H1 (cell line): ENCODE results near the gene LILRB1. TPM values are rescaled to one million over a fixed set of nuclear protein-coding genes. Genes with fewer than 3 reads are reported as not detected.

Source experiments
- CTCF ChIA-PET: fragments of 300-600 bp; sonication (Branson Sonifier 250); formaldehyde crosslinking; loops from one replicate; lab custom pipeline; 2021; ENCODE audit not compliant: partially characterized antibody; lab: Charles Lee
- POLR2A ChIA-PET: fragments of 300-600 bp; sonication (Branson Sonifier 250); formaldehyde crosslinking; loops from one replicate; lab custom pipeline; 2021; ENCODE audit warnings: inconsistent platforms; ENCODE audit not compliant: partially characterized antibody; lab: Charles Lee
- DNase-seq, 2 experiments: peaks; one replicate each; pipeline versions ENCODE4 v3.0.0 to v3.0.0-alpha.2; 2010 to 2022; ENCODE audit warnings: low spot score in 2 of 2, low read depth in 1 of 2, mixed read lengths in 1 of 2
- FAIRE-seq: peaks from 2 replicates; lab custom pipeline; 2011; peaks lifted over from hg19 to GRCh38; lab: Jason Lieb, UNC
- H2AFZ ChIP-seq: 2 replicates; pipeline ENCODE4 v1.8.1; 2012; ENCODE audit warnings: low read length, inconsistent platforms
- H2AK5ac ChIP-seq: 2 replicates; pipeline ENCODE4 v1.6.1; 2013; ENCODE audit warnings: low read depth, low read length
- H2BK120ac ChIP-seq: replicated peaks from 2 replicates; pipeline ENCODE3; 2013; ENCODE audit warnings: low read depth, low read length, inconsistent platforms
- H2BK12ac ChIP-seq: 2 replicates; pipeline ENCODE4 v1.6.1; 2013; ENCODE audit warnings: low read depth, low read length
- H2BK15ac ChIP-seq: 2 replicates; pipeline ENCODE4 v1.6.1; 2013; ENCODE audit warnings: low read length
- H2BK20ac ChIP-seq: 2 replicates; pipeline ENCODE4 v1.6.1; 2013; ENCODE audit warnings: low read length
- H2BK5ac ChIP-seq: 2 replicates; pipeline ENCODE4 v1.6.1; 2013; ENCODE audit warnings: low read depth, low read length
- H3K14ac ChIP-seq: 2 replicates; pipeline ENCODE4 v1.6.1; 2013; ENCODE audit warnings: inconsistent platforms; ENCODE audit not compliant: insufficient read length
- H3K18ac ChIP-seq: 2 replicates; pipeline ENCODE4 v1.6.1; 2013; ENCODE audit warnings: low read length; ENCODE audit errors: extremely low read depth
- H3K23ac ChIP-seq: 2 replicates; pipeline ENCODE4 v1.6.1; 2013; ENCODE audit warnings: inconsistent platforms; ENCODE audit not compliant: insufficient read length
- H3K23me2 ChIP-seq: 2 replicates; pipeline ENCODE4 v1.6.1; 2013; ENCODE audit warnings: low read depth, low read length
- H3K27ac ChIP-seq: 2 replicates; pipeline ENCODE4 v1.6.1; 2011; ENCODE audit warnings: low read depth, low read length, inconsistent platforms
- H3K27me3 ChIP-seq, 4 experiments: replicated peaks in 1 of 4; 1 replicate in 1 of 4; 2 replicates in 3 of 4; pipeline versions ENCODE4 v1.6.1 to v1.8.1; 2011 to 2013; ENCODE audit warnings: low read length in 3 of 4, mild to moderate bottlenecking in 3 of 4, inconsistent platforms in 2 of 4, mixed read lengths in 2 of 4, moderate library complexity in 1 of 4; ENCODE audit not compliant: control insufficient read depth in 3 of 4, insufficient read depth in 3 of 4; ENCODE audit errors: extremely low read depth in 1 of 4
- H3K36me3 ChIP-seq, 4 experiments: 2 replicates each; pipeline versions ENCODE4 v1.6.1 to v1.8.1; 2011 to 2013; ENCODE audit warnings: mild to moderate bottlenecking in 4 of 4, low read length in 3 of 4, moderate library complexity in 2 of 4, control low read depth in 1 of 4, inconsistent platforms in 1 of 4; ENCODE audit not compliant: insufficient read depth in 4 of 4, control insufficient read depth in 2 of 4
- H3K4ac ChIP-seq: replicated peaks from 2 replicates; pipeline ENCODE3; 2013; ENCODE audit warnings: low read length, low read depth, mixed read lengths, inconsistent platforms; ENCODE audit not compliant: insufficient read length
- H3K4me1 ChIP-seq, 4 experiments: replicated peaks in 1 of 4; 1 replicate in 1 of 4; 2 replicates in 3 of 4; pipeline versions ENCODE4 v1.6.1 to v1.8.1; 2011 to 2013; ENCODE audit warnings: low read length in 3 of 4, inconsistent platforms in 2 of 4, mixed read lengths in 1 of 4; ENCODE audit not compliant: insufficient read depth in 4 of 4, control insufficient read depth in 3 of 4
- H3K4me2 ChIP-seq, 2 experiments: 2 replicates each; pipeline versions ENCODE4 v1.6.1 to v1.8.1; 2011 to 2013; ENCODE audit warnings: low read depth in 2 of 2, low read length in 2 of 2, control low read depth in 1 of 2, inconsistent platforms in 1 of 2, mild to moderate bottlenecking in 1 of 2; ENCODE audit not compliant: insufficient read depth in 1 of 2
- H3K4me3 ChIP-seq, 4 experiments: fragments of 200-600, 300-600 bp in 1 of 4; sonication (generic), shearing (Covaris generic), sonication (Bioruptor Twin) in 1 of 4; 2 replicates each; pipeline versions ENCODE4 v1.5.1 to v1.8.1; 2011 to 2016; ENCODE audit warnings: low read length in 4 of 4, low read depth in 3 of 4, control low read depth in 2 of 4, inconsistent platforms in 2 of 4, mild to moderate bottlenecking in 2 of 4, mixed read lengths in 1 of 4, moderate library complexity in 1 of 4; ENCODE audit not compliant: insufficient read depth in 2 of 4; ENCODE audit errors: extremely low read depth in 1 of 4
- H3K56ac ChIP-seq: replicated peaks from 2 replicates; pipeline ENCODE3; 2013; ENCODE audit warnings: low read depth, mild to moderate bottlenecking, mixed read lengths, low read length, inconsistent platforms; ENCODE audit not compliant: insufficient read length
- H3K79me1 ChIP-seq: 2 replicates; pipeline ENCODE4 v1.6.1; 2013; ENCODE audit warnings: low read depth, low read length, control low read depth
- H3K79me2 ChIP-seq, 2 experiments: 2 replicates each; pipeline versions ENCODE4 v1.6.1 to v1.8.1; 2012 to 2013; ENCODE audit warnings: low read length in 2 of 2, mild to moderate bottlenecking in 2 of 2, inconsistent platforms in 1 of 2; ENCODE audit not compliant: insufficient read depth in 2 of 2, control insufficient read depth in 1 of 2
- H3K9ac ChIP-seq, 4 experiments: replicated peaks in 1 of 4; 1 replicate in 1 of 4; 2 replicates in 3 of 4; pipeline versions ENCODE4 v1.6.1 to v1.8.1; 2011 to 2013; ENCODE audit warnings: low read depth in 3 of 4, low read length in 3 of 4, control low read depth in 2 of 4, mild to moderate bottlenecking in 2 of 4, moderate library complexity in 2 of 4, inconsistent platforms in 1 of 4; ENCODE audit errors: extremely low read depth in 1 of 4
- H3K9me3 ChIP-seq, 2 experiments: 2 replicates each; pipeline versions ENCODE4 v1.6.1 to v1.8.1; 2012 to 2013; ENCODE audit warnings: mild to moderate bottlenecking in 2 of 2, moderate library complexity in 2 of 2, control low read depth in 1 of 2, inconsistent platforms in 1 of 2, low read depth in 1 of 2, low read length in 1 of 2, mixed read lengths in 1 of 2; ENCODE audit not compliant: insufficient read depth in 2 of 2
- H4K20me1 ChIP-seq, 2 experiments: replicated peaks in 1 of 2; 2 replicates each; pipeline versions ENCODE3 to v1.8.1; 2011 to 2013; ENCODE audit warnings: inconsistent platforms in 2 of 2, low read length in 2 of 2, mild to moderate bottlenecking in 1 of 2; ENCODE audit not compliant: insufficient read depth in 2 of 2, control insufficient read depth in 1 of 2
- H4K5ac ChIP-seq: 2 replicates; pipeline ENCODE4 v1.6.1; 2013; ENCODE audit warnings: low read length, low read depth, mixed read lengths, inconsistent platforms; ENCODE audit not compliant: insufficient read length
- H4K8ac ChIP-seq: 2 replicates; pipeline ENCODE4 v1.8.0; 2013; ENCODE audit warnings: mild to moderate bottlenecking, moderate library complexity, low read length, inconsistent platforms; ENCODE audit not compliant: insufficient read depth; ENCODE audit errors: extremely low read depth
- H4K91ac ChIP-seq: replicated peaks from 2 replicates; pipeline ENCODE3; 2013; ENCODE audit warnings: low read length, mixed read lengths, inconsistent platforms; ENCODE audit not compliant: insufficient read length
- CBX5 ChIP-seq: fragments of 300-800, 300-1000 bp; sonication (generic); IDR thresholded peaks from 2 replicates; pipeline ENCODE4 v1.7.1; 2016; ENCODE audit warnings: antibody characterized with exemption, low read length, low read depth
- EGR1 ChIP-seq: IDR thresholded peaks from 2 replicates; pipeline ENCODE4 v1.6.1; 2011; ENCODE audit warnings: low read depth, low read length, borderline replicate concordance
- GABPA ChIP-seq: IDR thresholded peaks from 2 replicates; pipeline ENCODE4 v1.6.1; 2011; ENCODE audit warnings: mild to moderate bottlenecking, low read length, moderate library complexity, borderline replicate concordance; ENCODE audit not compliant: insufficient read depth
- HDAC2 ChIP-seq, 2 experiments: fragments of 300-600 bp in 1 of 2; sonication (generic) in 1 of 2; IDR thresholded peaks; 2 replicates each; pipeline ENCODE4 v1.6.1; 2011 to 2012; ENCODE audit warnings: low read depth in 2 of 2, low read length in 2 of 2, mild to moderate bottlenecking in 2 of 2, moderate library complexity in 2 of 2, borderline replicate concordance in 1 of 2, inconsistent platforms in 1 of 2
- HDAC6 ChIP-seq: IDR thresholded peaks from one replicate; pipeline ENCODE4 v1.7.1; 2012; ENCODE audit warnings: low read depth, mild to moderate bottlenecking, inconsistent platforms, low read length, moderate library complexity
- RXRA ChIP-seq: IDR thresholded peaks from 2 replicates; pipeline ENCODE4 v1.6.1; 2011; ENCODE audit warnings: low read depth, mild to moderate bottlenecking, low read length, moderate library complexity; ENCODE audit not compliant: insufficient read depth
- SIN3A ChIP-seq, 2 experiments: IDR thresholded peaks in 1 of 2; conservative IDR thresholded peaks in 1 of 2; 2 replicates each; pipeline ENCODE4 v1.6.1; 2011 to 2012; ENCODE audit warnings: low read length in 2 of 2, improper control_type of control experiment in 1 of 2, low read depth in 1 of 2, mild to moderate bottlenecking in 1 of 2
- SP4 ChIP-seq: IDR thresholded peaks from 2 replicates; pipeline ENCODE4 v1.6.1; 2012; ENCODE audit warnings: low read length, inconsistent platforms
- TCF12 ChIP-seq: IDR thresholded peaks from 2 replicates; pipeline ENCODE4 v1.6.1; 2011; ENCODE audit warnings: low read depth, mild to moderate bottlenecking, low read length
- YY1 ChIP-seq: IDR thresholded peaks from 2 replicates; pipeline ENCODE4 v1.6.1; 2011; ENCODE audit warnings: low read depth, mild to moderate bottlenecking, low read length
- ZNF274 ChIP-seq: IDR thresholded peaks from 2 replicates; pipeline ENCODE4 v1.7.0; 2012; ENCODE audit warnings: low read length, borderline replicate concordance; ENCODE audit errors: extremely low read depth
- WGBS, 2 experiments: shearing (Covaris generic) in 1 of 2; methylation state at CpG; one replicate each; pipeline versions ENCODE4 v1.1.6 to v1.1.7; 2013 to 2015; ENCODE audit warnings: low lambda C conversion rate in 2 of 2, mixed read lengths in 2 of 2, inconsistent platforms in 1 of 2, low coverage in 1 of 2, missing lambda C conversion rate in 1 of 2; ENCODE audit not compliant: insufficient replicate concordance in 2 of 2, insufficient coverage in 1 of 2, insufficient read length in 1 of 2; ENCODE audit errors: extremely low coverage in 1 of 2, missing lambda C conversion rate in 1 of 2; 5-methylcytosine and 5-hydroxymethylcytosine counted together
- polyA plus RNA-seq, 7 experiments: library from polyadenylated mRNA; depleted of rRNA in 3 of 7; stranded (reverse) in 5 of 7; unstranded in 2 of 7; fragments of >200 nt in 5 of 7; fragments of 200-250 nt in 2 of 7; gene quantifications; 1 replicate in 5 of 7; 2 replicates in 1 of 7; 4 replicates in 1 of 7; pipeline versions ENCODE4 v1.2.1 to v1.2.3, GENCODE V29; 2011 to 2013; ENCODE audit warnings: missing spikeins in 2 of 7, mixed read lengths in 2 of 7
- total RNA-seq: library from RNA; stranded (reverse); fragmentation: NEBNext Ultra II Directional; extraction: Animal tissue kit (Norgen Biotek cat#: 25700); gene quantifications from 2 replicates; pipeline ENCODE4 v1.2.1, GENCODE V29; 2021

Gene LILRB1
- total and polyA plus RNA-seq, 2 of the 8 experiments (the other 6 are each of a cell fraction or from before 2014, with no cell fraction given): not detected

DNA sequence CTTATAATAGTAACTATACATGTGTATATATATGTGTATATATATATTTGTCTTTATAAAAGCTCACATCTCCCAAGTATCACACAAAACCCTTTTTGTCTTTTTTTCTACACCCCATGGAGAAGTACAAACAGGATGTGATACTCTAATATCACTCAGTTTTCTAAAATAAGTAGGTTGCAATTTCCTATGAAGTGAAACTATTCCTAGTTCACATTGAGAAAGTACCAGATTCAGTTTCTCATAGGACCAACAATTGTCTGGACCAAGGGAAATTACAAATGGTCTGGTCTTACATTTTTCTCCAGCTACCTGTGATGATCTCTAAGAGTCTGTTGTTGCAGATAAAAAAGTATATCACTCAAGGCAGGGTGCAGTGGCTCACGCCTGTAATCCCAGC lies 17.9 kb upstream of the LILRB1 start:
- no peak overlapping the region for H2BK12ac ChIP-seq
- CTCF ChIA-PET: no interaction called here
- no peak overlapping the region for H4K8ac ChIP-seq

More for the DNA sequence above, 17.9 kb upstream of the LILRB1 start:
- no peak overlapping the region for H3K56ac ChIP-seq
- POLR2A ChIA-PET: no interaction called here
- no peak for FAIRE-seq
- 100% methylated on average over 1 of the region's 1 CpG; no CpG with 5 or more reads in 1 of the 2 experiments for WGBS, 2 experiments
- H3K23ac ChIP-seq: no peak overlapping the region
- H3K4me3 ChIP-seq: no peak overlapping the region
- no peak overlapping the region for H2BK15ac ChIP-seq
- no peak for TF ChIP-seq EGR1
- no peak for TF ChIP-seq RXRA
- no peak for TF ChIP-seq SP4
- TF ChIP-seq YY1: no peak
- TF ChIP-seq ZNF274: no peak
- no peak for TF ChIP-seq CBX5
- TF ChIP-seq SIN3A (conservative IDR thresholded peaks at IDR 0.05 in 1 of 2, IDR thresholded peaks at IDR 0.05 in 1 of 2; ENCODE audit: low read depth in 1 of 2, low read length in 2 of 2): no peak
- TF ChIP-seq TCF12: no peak
- no peak for TF ChIP-seq HDAC6
- no peak for TF ChIP-seq HDAC2 (IDR thresholded peaks at IDR 0.05; ENCODE audit: borderline replicate concordance in 1 of 2, low read depth in 2 of 2, low read length in 2 of 2)
- no peak for TF ChIP-seq GABPA
- no peak overlapping the region for H2AFZ ChIP-seq
- no peak overlapping the region for H4K91ac ChIP-seq
- no peak overlapping the region for H3K18ac ChIP-seq
- H3K14ac ChIP-seq: no peak overlapping the region
- H3K4ac ChIP-seq: no peak overlapping the region
- no peaks in the 10 kb centered on the region for H4K20me1 ChIP-seq
- H3K4me2 ChIP-seq: no peak overlapping the region
- no peaks in the 10 kb centered on the region for H3K27me3 ChIP-seq
- no peaks in the 10 kb centered on the region for H3K79me2 ChIP-seq
- H3K23me2 ChIP-seq: no peaks in the 10 kb centered on the region
- no peak for DNase-seq
- peaks cover 46 to 63% of the 10 kb centered on the region in 2 experiments for H3K9me3 ChIP-seq
- H4K5ac ChIP-seq: no peak overlapping the region
- H2AK5ac ChIP-seq: no peak overlapping the region
- no peak overlapping the region for H2BK5ac ChIP-seq
- H3K79me1 ChIP-seq: no peaks in the 10 kb centered on the region
- no peak overlapping the region for H2BK20ac ChIP-seq
- no peak overlapping the region for H3K9ac ChIP-seq
- H3K27ac ChIP-seq: no peak overlapping the region
- H2BK120ac ChIP-seq: no peak overlapping the region
- H3K4me1 ChIP-seq: no peaks in the 10 kb centered on the region
- no peaks in the 10 kb centered on the region for H3K36me3 ChIP-seq
